ENCODE results near the gene VPS26C. TPM values are rescaled to one million over a fixed set of nuclear protein-coding genes. Genes with fewer than 3 reads are reported as not detected.
"Not testable (repeated sequence)": the region's sequence is repeated elsewhere in the genome, so short reads cannot be mapped to it uniquely, and the experiment has no call there.

VPS26C gene
- total RNA-seq, 1 donor from 2014 or later = 46.8 TPM

- no peak for DNase-seq
Measured at GRCh38 chr21:37228003-37228400, 39.1 kb downstream of the VPS26C start.

GRCh38 chr21:37227071-37228002 is 39.8 kb downstream of the VPS26C start:
- no peak for DNase-seq

- DNase-seq = no peak
Measured at GRCh38 chr21:37226041-37226920, 40.9 kb downstream of the VPS26C start.

GRCh38 chr21:37224861-37225839 is 42.0 kb downstream of the VPS26C start:
- DNase-seq = no peak

GRCh38 chr21:37223804-37224345 is 43.3 kb downstream of the VPS26C start:
- DNase-seq = no peak

GRCh38 chr21:37222248-37222647 is 44.9 kb downstream of the VPS26C start:
- not testable (repeated sequence) for DNase-seq

- DNase-seq = peak; percentile 91
Measured at GRCh38 chr21:37220981-37221664, 46.0 kb downstream of the VPS26C start.

GRCh38 chr21:37220433-37220980 is 46.6 kb downstream of the VPS26C start:
- DNase-seq = no peak

- DNase-seq = no peak
Measured at GRCh38 chr21:37219761-37220432, 47.2 kb downstream of the VPS26C start.

- no peak for DNase-seq
Measured at GRCh38 chr21:37214952-37215351, 52.2 kb downstream of the VPS26C start.

- no peak for DNase-seq
Measured at GRCh38 chr21:37210799-37211198, 56.3 kb downstream of the VPS26C start.

- DNase-seq = no peak
Measured at GRCh38 chr21:37210130-37210529, 57.0 kb downstream of the VPS26C start.

GRCh38 chr21:37208741-37209225 is 58.4 kb downstream of the VPS26C start:
- no peak for DNase-seq

GRCh38 chr21:37208056-37208721 is 58.9 kb downstream of the VPS26C start:
- DNase-seq = peak; percentile 68

- DNase-seq = no peak
Measured at GRCh38 chr21:37207441-37208009, 59.6 kb downstream of the VPS26C start.

- DNase-seq = no peak
Measured at GRCh38 chr21:37206496-37206895, 60.6 kb downstream of the VPS26C start.

GRCh38 chr21:37204580-37204979 is 62.6 kb downstream of the VPS26C start:
- DNase-seq = no peak

GRCh38 chr21:37202221-37203110 is 64.7 kb downstream of the VPS26C start:
- DNase-seq = no peak

All from occipital lobe (tissue), 2 donors.